SK-N-SH (cell line): ENCODE measurements around the gene PTPRN. TPM values are rescaled to one million over a fixed set of nuclear protein-coding genes. Genes with fewer than 3 reads are reported as not detected.

Source experiments
- CTCF ChIA-PET: fragments of 300-600, 350-600 bp; formaldehyde crosslinking; extraction: SDS; loops from one replicate; lab custom pipeline; 2021; lab: Yijun Ruan, JAX
- POLR2A ChIA-PET: fragments of 350-600 bp; sonication (Branson Sonifier 250); formaldehyde crosslinking; extraction: SDS; loops from one replicate; lab custom pipeline; 2020; ENCODE audit warnings: antibody characterized with exemption, inconsistent platforms; lab: Yijun Ruan, JAX
- DNase-seq: peaks from one replicate; pipeline ENCODE4 v3.0.0; 2012
- H2AFZ ChIP-seq: fragments of 200-600 bp; sonication (generic); 2 replicates; pipeline ENCODE4 v1.8.1; 2016; ENCODE audit warnings: antibody characterized with exemption, mild to moderate bottlenecking, low read depth
- H3F3A ChIP-seq: fragments of 200-600 bp; sonication (generic); replicated peaks from 2 replicates; pipeline ENCODE3; 2016; ENCODE audit warnings: antibody characterized with exemption, mild to moderate bottlenecking; ENCODE audit not compliant: insufficient read depth
- H3K27ac ChIP-seq, 2 experiments: fragments of 200-500 bp in 1 of 2; fragments of 200-600 bp in 1 of 2; sonication (Bioruptor generic) in 1 of 2; sonication (generic), shearing (Covaris generic) in 1 of 2; 2 replicates each; pipeline versions ENCODE4 v1.5.1 to v1.6.1; 2014 to 2016; ENCODE audit warnings: low read depth in 2 of 2, inconsistent platforms in 1 of 2, low read length in 1 of 2, mild to moderate bottlenecking in 1 of 2, mixed read lengths in 1 of 2
- H3K27me3 ChIP-seq: fragments of 200-600 bp; sonication (generic), shearing (Covaris generic); 2 replicates; pipeline ENCODE4 v1.6.1; 2016; ENCODE audit warnings: mixed run types; ENCODE audit not compliant: insufficient read depth
- H3K36me3 ChIP-seq, 2 experiments: fragments of 200-500 bp in 1 of 2; fragments of 200-600 bp in 1 of 2; sonication (Bioruptor generic) in 1 of 2; sonication (generic) in 1 of 2; replicated peaks in 1 of 2; 2 replicates each; pipeline versions ENCODE3 to v1.5.1; 2014 to 2016; ENCODE audit warnings: low read length in 1 of 2, mild to moderate bottlenecking in 1 of 2; ENCODE audit not compliant: insufficient read depth in 2 of 2, control insufficient read depth in 1 of 2
- H3K4me1 ChIP-seq, 2 experiments: fragments of 200-500 bp in 1 of 2; fragments of 200-600 bp in 1 of 2; sonication (Bioruptor generic) in 1 of 2; sonication (generic), shearing (Covaris generic) in 1 of 2; 2 replicates each; pipeline versions ENCODE4 v1.5.1 to v1.6.1; 2014 to 2016; ENCODE audit warnings: low read depth in 1 of 2, low read length in 1 of 2, mixed run types in 1 of 2; ENCODE audit not compliant: insufficient read depth in 2 of 2, control insufficient read depth in 1 of 2
- H3K4me2 ChIP-seq: fragments of 200-600 bp; sonication (generic), shearing (Covaris generic); 2 replicates; pipeline ENCODE4 v1.6.1; 2017; ENCODE audit warnings: mixed run types
- H3K4me3 ChIP-seq, 2 experiments: fragments of 200-500 bp in 1 of 2; fragments of 200-600 bp in 1 of 2; sonication (Bioruptor generic) in 1 of 2; sonication (generic), shearing (Covaris generic) in 1 of 2; 2 replicates each; pipeline versions ENCODE4 v1.5.1 to v1.8.1; 2014 to 2016; ENCODE audit warnings: low read depth in 2 of 2, inconsistent platforms in 1 of 2, low read length in 1 of 2, mild to moderate bottlenecking in 1 of 2, mixed read lengths in 1 of 2, moderate library complexity in 1 of 2
- H3K79me2 ChIP-seq: fragments of 200-600 bp; sonication (generic); 2 replicates; pipeline ENCODE4 v1.8.1; 2017; ENCODE audit warnings: mild to moderate bottlenecking; ENCODE audit not compliant: insufficient read depth
- H3K9ac ChIP-seq: fragments of 200-600 bp; sonication (generic); 2 replicates; pipeline ENCODE4 v1.6.1; 2017; ENCODE audit warnings: mixed run types
- H3K9me2 ChIP-seq: fragments of 200-600 bp; sonication (generic); 2 replicates; pipeline ENCODE4 v1.6.1; 2017; ENCODE audit warnings: mixed run types
- H3K9me3 ChIP-seq: fragments of 200-600 bp; sonication (generic); 2 replicates; pipeline ENCODE4 v1.6.1; 2017; ENCODE audit warnings: mixed run types, mild to moderate bottlenecking, moderate library complexity
- H4K20me1 ChIP-seq: fragments of 200-600 bp; sonication (generic); 2 replicates; pipeline ENCODE4 v1.6.1; 2017; ENCODE audit warnings: mild to moderate bottlenecking, mixed run types; ENCODE audit not compliant: insufficient read depth
- CHD2 ChIP-seq: fragments of 150-350 bp; IDR thresholded peaks from 2 replicates; pipeline ENCODE4 v1.6.1; 2018; ENCODE audit warnings: low read length; ENCODE audit not compliant: partially characterized antibody
- EP300 ChIP-seq, 2 experiments: IDR thresholded peaks; 2 replicates each; pipeline versions ENCODE4 v1.4.0 to v1.6.1; 2012; ENCODE audit warnings: borderline replicate concordance in 1 of 2, low read depth in 1 of 2, low read length in 1 of 2
- FOXM1 ChIP-seq: IDR thresholded peaks from 2 replicates; pipeline ENCODE4 v1.4.0; 2012; ENCODE audit warnings: low read depth, mild to moderate bottlenecking
- GABPA ChIP-seq: IDR thresholded peaks from 2 replicates; pipeline ENCODE4 v1.4.0; 2012; ENCODE audit warnings: low read depth, mild to moderate bottlenecking
- GATA2 ChIP-seq: sonication (generic); formaldehyde crosslinking; IDR thresholded peaks from 2 replicates; pipeline ENCODE4 v1.5.0; 2020; ENCODE audit warnings: mild to moderate bottlenecking, missing genetic modification reagents
- JUND ChIP-seq: IDR thresholded peaks from 2 replicates; pipeline ENCODE4 v1.4.0; 2012
- MEF2A ChIP-seq: IDR thresholded peaks from 2 replicates; pipeline ENCODE4 v1.4.0; 2012; ENCODE audit warnings: low read depth, borderline replicate concordance
- MXI1 ChIP-seq: IDR thresholded peaks from 2 replicates; pipeline ENCODE4 v1.6.1; 2012; ENCODE audit warnings: mild to moderate bottlenecking, low read depth, low read length, improper control_type of control experiment
- NFIC ChIP-seq: IDR thresholded peaks from 2 replicates; pipeline ENCODE4 v1.4.0; 2012; ENCODE audit warnings: borderline replicate concordance
- NRF1 ChIP-seq: IDR thresholded peaks from 2 replicates; pipeline ENCODE4 v1.6.1; 2012; ENCODE audit warnings: low read depth, mild to moderate bottlenecking, low read length
- POLR2AphosphoS5 ChIP-seq: IDR thresholded peaks from 2 replicates; pipeline ENCODE4 v1.6.1; 2012; ENCODE audit warnings: low read depth, low read length
- RFX5 ChIP-seq: IDR thresholded peaks from 2 replicates; pipeline ENCODE4 v1.6.1; 2012; ENCODE audit warnings: mild to moderate bottlenecking, improper control_type of control experiment, low read length
- TCF12 ChIP-seq: IDR thresholded peaks from 2 replicates; pipeline ENCODE4 v1.4.0; 2012
- TEAD4 ChIP-seq: IDR thresholded peaks from 2 replicates; pipeline ENCODE4 v1.4.0; 2012; ENCODE audit warnings: mild to moderate bottlenecking, borderline replicate concordance; ENCODE audit not compliant: insufficient read depth
- WGBS: methylation state at CpG from one replicate; pipeline ENCODE4 v1.1.6; 2017; ENCODE audit warnings: low lambda C conversion rate; 5-methylcytosine and 5-hydroxymethylcytosine counted together
- polyA plus RNA-seq, 3 experiments: library from polyadenylated mRNA; depleted of rRNA; stranded (reverse); fragments of >200 nt; gene quantifications; 2 replicates each; pipeline ENCODE4 v1.2.3, GENCODE V29; 2012
- TF ChIP-seq, protein P1 (sequence below): fragments of 150-350 bp; IDR thresholded peaks from 2 replicates; pipeline ENCODE4 v1.6.1; 2016; ENCODE audit warnings: mild to moderate bottlenecking, low read depth, low read length
- TF ChIP-seq, protein P2 (sequence below): fragments of 200-600 bp; sonication (generic); IDR thresholded peaks from 2 replicates; pipeline ENCODE4 v1.6.1; 2017; ENCODE audit warnings: antibody characterized with exemption, mild to moderate bottlenecking, moderate library complexity
- TF ChIP-seq, protein P3 (sequence below): IDR thresholded peaks from 2 replicates; pipeline ENCODE4 v1.6.1; 2012; ENCODE audit warnings: mild to moderate bottlenecking, low read depth, low read length, moderate library complexity
- TF ChIP-seq, protein P4 (sequence below): IDR thresholded peaks from 2 replicates; pipeline ENCODE4 v1.4.0; 2012; ENCODE audit warnings: low read depth
- TF ChIP-seq, protein P5 (sequence below): fragments of 150-350 bp; IDR thresholded peaks from 2 replicates; pipeline ENCODE4 v1.6.1; 2017; ENCODE audit warnings: antibody characterized with exemption, low read length, low read depth, borderline replicate concordance
- TF ChIP-seq, protein P6 (sequence below): IDR thresholded peaks from 2 replicates; pipeline ENCODE4; 2012

Gene PTPRN
- polyA plus RNA-seq, 1 of the 3 experiments (the other 2 are of a cell fraction), result 9.5 TPM

DNA sequence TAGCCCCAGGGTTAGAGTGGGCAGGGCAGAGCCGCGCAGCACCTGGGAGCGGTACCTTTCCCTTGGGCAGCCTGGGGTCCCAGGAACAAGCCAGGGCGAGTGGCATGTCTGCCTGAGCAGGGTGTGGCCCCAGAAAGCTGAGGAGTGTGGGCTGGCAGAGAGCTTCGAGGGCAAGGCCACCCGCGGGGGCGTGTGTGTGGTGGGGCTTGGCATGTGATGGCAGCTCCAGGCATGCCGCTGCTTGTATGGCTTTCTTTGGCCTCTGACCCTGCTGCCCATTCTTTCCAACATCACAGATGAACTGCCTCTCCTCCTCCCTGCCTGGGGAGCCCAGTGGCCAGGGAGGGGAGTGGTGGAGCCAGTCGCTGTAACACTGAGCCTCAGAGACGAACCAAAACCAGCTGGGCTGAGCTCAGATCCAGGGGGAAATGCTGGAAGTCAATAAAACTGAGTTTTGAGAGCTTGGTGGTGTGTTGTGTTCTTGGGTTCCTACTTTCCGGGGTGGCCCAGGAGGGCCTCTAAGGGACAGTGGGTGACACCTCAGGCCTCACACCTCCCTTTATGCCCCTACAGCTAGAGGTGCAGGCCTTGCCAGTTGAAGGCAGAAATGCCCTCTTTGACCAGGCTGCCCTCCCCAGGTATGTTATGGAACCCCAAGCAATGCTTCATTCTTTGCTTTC, 22.6 kb downstream of the PTPRN start:
- no peak overlapping the region for H3K27ac ChIP-seq
- DNase-seq, result no peak
- no peaks in the 10 kb centered on the region for H3K79me2 ChIP-seq
- TF ChIP-seq GABPA, result no peak
- no peak for TF ChIP-seq MEF2A
- TF ChIP-seq, protein P1, sequence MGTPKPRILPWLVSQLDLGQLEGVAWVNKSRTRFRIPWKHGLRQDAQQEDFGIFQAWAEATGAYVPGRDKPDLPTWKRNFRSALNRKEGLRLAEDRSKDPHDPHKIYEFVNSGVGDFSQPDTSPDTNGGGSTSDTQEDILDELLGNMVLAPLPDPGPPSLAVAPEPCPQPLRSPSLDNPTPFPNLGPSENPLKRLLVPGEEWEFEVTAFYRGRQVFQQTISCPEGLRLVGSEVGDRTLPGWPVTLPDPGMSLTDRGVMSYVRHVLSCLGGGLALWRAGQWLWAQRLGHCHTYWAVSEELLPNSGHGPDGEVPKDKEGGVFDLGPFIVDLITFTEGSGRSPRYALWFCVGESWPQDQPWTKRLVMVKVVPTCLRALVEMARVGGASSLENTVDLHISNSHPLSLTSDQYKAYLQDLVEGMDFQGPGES, result no peak
- TF ChIP-seq NFIC, result no peak
- no peak for TF ChIP-seq TEAD4
- no peak for TF ChIP-seq GATA2 (CRISPR knock-in tag)
- TF ChIP-seq MXI1, result no peak
- TF ChIP-seq, protein P2, sequence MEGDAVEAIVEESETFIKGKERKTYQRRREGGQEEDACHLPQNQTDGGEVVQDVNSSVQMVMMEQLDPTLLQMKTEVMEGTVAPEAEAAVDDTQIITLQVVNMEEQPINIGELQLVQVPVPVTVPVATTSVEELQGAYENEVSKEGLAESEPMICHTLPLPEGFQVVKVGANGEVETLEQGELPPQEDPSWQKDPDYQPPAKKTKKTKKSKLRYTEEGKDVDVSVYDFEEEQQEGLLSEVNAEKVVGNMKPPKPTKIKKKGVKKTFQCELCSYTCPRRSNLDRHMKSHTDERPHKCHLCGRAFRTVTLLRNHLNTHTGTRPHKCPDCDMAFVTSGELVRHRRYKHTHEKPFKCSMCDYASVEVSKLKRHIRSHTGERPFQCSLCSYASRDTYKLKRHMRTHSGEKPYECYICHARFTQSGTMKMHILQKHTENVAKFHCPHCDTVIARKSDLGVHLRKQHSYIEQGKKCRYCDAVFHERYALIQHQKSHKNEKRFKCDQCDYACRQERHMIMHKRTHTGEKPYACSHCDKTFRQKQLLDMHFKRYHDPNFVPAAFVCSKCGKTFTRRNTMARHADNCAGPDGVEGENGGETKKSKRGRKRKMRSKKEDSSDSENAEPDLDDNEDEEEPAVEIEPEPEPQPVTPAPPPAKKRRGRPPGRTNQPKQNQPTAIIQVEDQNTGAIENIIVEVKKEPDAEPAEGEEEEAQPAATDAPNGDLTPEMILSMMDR, result no peak
- no peak for TF ChIP-seq JUND
- no peak for TF ChIP-seq TCF12
- TF ChIP-seq, protein P3, sequence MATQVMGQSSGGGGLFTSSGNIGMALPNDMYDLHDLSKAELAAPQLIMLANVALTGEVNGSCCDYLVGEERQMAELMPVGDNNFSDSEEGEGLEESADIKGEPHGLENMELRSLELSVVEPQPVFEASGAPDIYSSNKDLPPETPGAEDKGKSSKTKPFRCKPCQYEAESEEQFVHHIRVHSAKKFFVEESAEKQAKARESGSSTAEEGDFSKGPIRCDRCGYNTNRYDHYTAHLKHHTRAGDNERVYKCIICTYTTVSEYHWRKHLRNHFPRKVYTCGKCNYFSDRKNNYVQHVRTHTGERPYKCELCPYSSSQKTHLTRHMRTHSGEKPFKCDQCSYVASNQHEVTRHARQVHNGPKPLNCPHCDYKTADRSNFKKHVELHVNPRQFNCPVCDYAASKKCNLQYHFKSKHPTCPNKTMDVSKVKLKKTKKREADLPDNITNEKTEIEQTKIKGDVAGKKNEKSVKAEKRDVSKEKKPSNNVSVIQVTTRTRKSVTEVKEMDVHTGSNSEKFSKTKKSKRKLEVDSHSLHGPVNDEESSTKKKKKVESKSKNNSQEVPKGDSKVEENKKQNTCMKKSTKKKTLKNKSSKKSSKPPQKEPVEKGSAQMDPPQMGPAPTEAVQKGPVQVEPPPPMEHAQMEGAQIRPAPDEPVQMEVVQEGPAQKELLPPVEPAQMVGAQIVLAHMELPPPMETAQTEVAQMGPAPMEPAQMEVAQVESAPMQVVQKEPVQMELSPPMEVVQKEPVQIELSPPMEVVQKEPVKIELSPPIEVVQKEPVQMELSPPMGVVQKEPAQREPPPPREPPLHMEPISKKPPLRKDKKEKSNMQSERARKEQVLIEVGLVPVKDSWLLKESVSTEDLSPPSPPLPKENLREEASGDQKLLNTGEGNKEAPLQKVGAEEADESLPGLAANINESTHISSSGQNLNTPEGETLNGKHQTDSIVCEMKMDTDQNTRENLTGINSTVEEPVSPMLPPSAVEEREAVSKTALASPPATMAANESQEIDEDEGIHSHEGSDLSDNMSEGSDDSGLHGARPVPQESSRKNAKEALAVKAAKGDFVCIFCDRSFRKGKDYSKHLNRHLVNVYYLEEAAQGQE, result no peak
- TF ChIP-seq FOXM1, result no peak
- TF ChIP-seq, protein P4, sequence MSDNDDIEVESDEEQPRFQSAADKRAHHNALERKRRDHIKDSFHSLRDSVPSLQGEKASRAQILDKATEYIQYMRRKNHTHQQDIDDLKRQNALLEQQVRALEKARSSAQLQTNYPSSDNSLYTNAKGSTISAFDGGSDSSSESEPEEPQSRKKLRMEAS, result no peak
- TF ChIP-seq EP300 (IDR thresholded peaks at IDR 0.05; ENCODE audit: borderline replicate concordance in 1 of 2, low read depth in 1 of 2, low read length in 1 of 2), result no peak
- TF ChIP-seq, protein P5, sequence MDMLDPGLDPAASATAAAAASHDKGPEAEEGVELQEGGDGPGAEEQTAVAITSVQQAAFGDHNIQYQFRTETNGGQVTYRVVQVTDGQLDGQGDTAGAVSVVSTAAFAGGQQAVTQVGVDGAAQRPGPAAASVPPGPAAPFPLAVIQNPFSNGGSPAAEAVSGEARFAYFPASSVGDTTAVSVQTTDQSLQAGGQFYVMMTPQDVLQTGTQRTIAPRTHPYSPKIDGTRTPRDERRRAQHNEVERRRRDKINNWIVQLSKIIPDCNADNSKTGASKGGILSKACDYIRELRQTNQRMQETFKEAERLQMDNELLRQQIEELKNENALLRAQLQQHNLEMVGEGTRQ, result no peak
- TF ChIP-seq NRF1, result no peak
- TF ChIP-seq, protein P6, sequence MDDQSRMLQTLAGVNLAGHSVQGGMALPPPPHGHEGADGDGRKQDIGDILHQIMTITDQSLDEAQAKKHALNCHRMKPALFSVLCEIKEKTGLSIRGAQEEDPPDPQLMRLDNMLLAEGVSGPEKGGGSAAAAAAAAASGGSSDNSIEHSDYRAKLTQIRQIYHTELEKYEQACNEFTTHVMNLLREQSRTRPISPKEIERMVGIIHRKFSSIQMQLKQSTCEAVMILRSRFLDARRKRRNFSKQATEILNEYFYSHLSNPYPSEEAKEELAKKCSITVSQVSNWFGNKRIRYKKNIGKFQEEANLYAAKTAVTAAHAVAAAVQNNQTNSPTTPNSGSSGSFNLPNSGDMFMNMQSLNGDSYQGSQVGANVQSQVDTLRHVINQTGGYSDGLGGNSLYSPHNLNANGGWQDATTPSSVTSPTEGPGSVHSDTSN, result no peak
- no peak for TF ChIP-seq RFX5
- TF ChIP-seq POLR2AphosphoS5, result no peak
- TF ChIP-seq CHD2, result no peak
- H4K20me1 ChIP-seq, result no peaks in the 10 kb centered on the region
- no peaks in the 10 kb centered on the region for H3K27me3 ChIP-seq
- H3K9me2 ChIP-seq, result no peaks in the 10 kb centered on the region
- H3F3A ChIP-seq, result peaks cover 12% of the 10 kb centered on the region
- no peaks in the 10 kb centered on the region for H3K9me3 ChIP-seq
- WGBS, result 92% methylated on average over 7 of the region's 12 CpGs
- H3K4me2 ChIP-seq, result no peak overlapping the region
- H3K36me3 ChIP-seq, result peaks cover 7 to 30% of the 10 kb centered on the region in 2 experiments
- no peak overlapping the region for H3K9ac ChIP-seq
- no peak overlapping the region for H3K4me3 ChIP-seq
- POLR2A ChIA-PET, result interaction anchor here (0.6 to 1.5 kb wide), 2 partner anchors 8 to 225 kb away, joined by 3 to 6 read pairs; no protein-coding TSS in a partner anchor
- CTCF ChIA-PET, result interaction anchor here (0.9 to 15.4 kb wide), 7 partner anchors 6 to 127 kb away, joined by 3 to 312 read pairs (median 3); no protein-coding TSS in a partner anchor
- H3K4me1 ChIP-seq, result peaks cover 4 to 8% of the 10 kb centered on the region in 2 experiments; a peak in 1 of 4 replicates
- H2AFZ ChIP-seq, result no peak overlapping the region
